CD4-positive, alpha-beta T cell treated with Interleukin-21 for 1 hour (primary cell): ENCODE data around the gene S100B.

Experiments
- DNase-seq: peaks from one replicate; pipeline ENCODE4 v3.0.0-alpha.2; 2020

The S100B gene

DNA sequence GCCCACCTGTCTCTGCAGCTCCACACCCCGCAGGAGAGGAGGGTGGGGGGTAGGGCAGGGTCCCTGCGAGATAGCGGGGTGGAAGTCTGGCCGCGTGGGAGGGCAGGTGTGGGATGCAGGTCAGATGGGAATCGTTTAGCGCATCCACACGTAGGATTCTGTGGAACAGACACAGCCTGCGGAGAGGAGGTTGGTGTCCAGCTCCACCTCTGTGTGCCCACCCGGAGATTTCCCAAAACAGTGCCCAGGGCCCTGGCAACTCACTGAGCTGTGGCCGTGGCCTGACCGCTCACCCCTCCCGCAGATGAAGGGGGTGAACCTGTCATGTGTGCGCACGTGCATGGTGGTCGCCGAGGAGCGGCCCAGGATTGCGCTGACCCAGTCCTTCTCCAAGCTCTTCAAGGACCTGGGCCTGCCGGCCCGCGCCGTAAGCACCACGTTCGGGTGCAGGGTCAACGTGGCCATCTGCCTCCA lies 46.9 kb downstream of the S100B start:
- no peak for DNase-seq

DNA sequence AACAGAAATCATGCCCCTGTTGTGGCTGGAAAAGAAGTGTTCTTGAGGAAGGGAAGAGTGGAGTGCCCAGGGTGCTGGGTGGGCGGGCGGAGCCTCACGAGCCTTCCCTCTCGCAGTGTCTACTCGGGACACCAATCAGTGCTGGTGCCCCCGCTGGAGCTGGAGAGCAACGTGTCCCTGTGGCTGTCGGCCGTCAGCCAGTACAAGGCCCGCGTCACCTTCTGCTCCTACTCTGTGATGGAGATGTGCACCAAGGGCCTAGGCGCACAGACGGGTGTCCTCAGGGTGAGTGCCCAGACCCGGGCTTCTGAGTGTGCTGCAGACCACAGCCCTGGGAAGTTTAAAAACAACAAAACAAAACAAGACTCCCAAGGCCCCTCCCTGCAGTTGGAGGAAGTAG lies 47.4 kb downstream of the S100B start:
- no peak for DNase-seq

GRCh38 chr21:46556802-46557201 lies 48.1 kb downstream of the S100B start:
- no peak for DNase-seq

GRCh38 chr21:46555678-46556077 lies 49.2 kb downstream of the S100B start:
- DNase-seq = no peak

DNA sequence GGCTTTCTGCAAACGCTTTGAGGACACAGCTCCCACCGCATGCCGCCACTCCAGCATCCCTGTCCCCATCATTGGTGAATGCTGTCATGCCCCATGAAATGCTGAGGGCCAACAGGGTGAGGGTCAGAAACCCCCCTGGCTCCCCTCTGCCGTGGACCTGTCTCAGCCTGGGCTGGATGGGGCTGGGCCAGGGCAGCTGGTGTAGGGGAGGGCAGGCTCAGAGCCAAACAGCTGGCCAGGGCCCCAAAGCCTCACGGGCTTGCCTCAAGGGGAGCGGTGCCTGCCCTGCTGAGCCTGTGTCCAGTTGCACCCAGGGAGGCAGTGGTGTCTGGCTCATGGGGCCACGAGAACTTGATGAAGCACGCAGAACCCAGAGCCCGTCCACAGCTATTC lies 49.7 kb downstream of the S100B start:
- no peak for DNase-seq

DNA sequence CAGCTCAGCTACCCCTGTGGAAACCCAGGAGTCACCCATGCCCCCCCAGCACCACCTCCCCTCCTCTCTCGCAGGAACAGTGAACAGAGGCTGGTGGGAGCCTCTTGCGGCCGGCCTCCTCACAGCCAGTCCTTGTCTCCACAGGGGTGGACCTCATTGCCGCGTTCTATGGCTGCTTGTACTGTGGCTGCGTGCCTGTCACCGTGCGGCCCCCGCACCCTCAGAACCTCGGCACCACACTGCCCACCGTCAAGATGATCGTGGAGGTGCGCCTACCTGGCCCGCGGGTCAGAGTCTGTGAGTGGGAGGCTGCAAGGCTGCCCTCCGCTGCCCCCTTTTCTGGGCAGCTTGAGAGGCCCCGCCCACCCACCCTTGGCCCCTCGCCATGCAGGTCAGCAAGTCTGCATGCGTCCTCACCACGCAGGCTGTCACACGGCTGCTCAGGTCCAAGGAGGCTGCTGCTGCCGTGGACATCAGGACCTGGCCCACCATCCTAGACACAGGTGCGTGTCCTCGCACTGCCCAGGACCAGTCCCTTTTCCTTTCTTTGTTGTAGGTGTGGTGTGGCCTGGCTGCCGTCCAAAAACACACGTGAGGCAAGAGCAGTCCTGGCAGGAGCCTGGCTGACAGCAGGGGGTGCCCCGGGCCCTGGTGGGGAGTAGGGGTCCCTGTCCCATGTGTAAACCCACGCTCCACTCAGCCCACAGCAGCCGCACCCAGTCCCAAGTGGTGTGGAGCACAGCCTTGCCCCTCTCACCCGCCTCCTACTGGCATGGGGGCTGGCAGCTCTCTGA lies 50.3 kb downstream of the S100B start:
- DNase-seq = no peak

GRCh38 chr21:46553993-46554392 lies 50.9 kb downstream of the S100B start:
- DNase-seq = no peak

- DNase-seq = no peak
Observed at GRCh38 chr21:46552865-46553379, 52.0 kb downstream of the S100B start.

DNA sequence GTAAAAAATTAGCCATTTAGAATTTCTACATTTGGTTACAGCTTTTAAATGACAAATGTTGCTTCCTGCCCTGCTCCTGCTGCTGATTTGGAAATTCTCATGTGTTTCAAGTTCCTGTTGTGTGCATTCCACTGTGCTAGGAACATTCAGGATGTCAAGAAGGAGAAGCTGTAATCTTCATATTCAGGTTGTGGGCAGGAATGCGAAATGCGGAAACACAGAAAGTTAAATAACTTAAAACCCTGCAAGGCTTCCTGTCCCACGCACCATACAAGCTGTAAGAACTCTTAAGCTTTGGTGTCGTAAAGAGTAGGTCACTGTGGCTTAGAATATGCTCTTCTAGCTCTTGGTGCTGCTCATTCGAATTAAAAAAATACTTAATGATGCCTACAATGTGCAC lies 52.6 kb downstream of the S100B start:
- DNase-seq = peak; percentile 49

GRCh38 chr21:46551636-46552241 lies 53.1 kb downstream of the S100B start:
- peak; percentile 61 for DNase-seq

DNA sequence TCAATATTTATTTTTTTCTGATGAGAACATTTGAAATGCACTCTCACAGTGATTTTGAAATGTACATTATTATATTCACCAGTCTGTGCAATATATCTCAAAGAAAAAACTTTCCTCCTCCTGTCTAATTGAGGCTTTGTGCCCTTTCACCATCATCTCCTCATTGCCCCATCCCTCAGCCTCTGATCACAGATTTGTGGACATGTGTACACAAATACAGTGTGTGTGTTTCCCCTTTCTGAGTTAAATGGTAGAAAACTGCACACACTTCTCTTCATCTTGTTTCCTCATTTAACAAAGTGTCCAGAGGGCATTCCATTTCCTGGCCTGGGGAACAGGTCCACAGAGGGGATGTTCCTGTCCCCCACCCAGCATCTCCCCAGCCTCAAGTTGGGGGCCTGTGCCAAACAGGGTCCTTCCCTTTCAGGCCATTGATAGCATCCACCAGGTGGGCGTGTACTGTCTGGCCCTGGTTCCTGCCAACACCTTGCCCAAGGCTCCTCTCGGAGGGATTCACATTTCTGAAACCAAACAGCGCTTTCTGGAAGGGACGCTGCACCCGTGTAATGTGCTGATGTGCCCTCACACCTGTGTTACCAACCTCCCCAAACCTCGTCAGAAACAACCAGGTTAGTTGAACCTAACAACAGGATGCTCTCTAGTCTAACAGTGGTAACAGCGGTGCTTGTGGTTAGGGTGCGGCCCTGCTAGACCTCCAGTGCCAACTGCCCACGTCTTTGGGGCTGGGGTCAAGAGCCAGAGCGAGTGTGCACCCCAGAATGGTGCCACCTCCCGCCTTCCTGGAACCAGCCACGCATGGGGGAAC lies 54.6 kb downstream of the S100B start:
- peak; percentile 84 for DNase-seq

DNA sequence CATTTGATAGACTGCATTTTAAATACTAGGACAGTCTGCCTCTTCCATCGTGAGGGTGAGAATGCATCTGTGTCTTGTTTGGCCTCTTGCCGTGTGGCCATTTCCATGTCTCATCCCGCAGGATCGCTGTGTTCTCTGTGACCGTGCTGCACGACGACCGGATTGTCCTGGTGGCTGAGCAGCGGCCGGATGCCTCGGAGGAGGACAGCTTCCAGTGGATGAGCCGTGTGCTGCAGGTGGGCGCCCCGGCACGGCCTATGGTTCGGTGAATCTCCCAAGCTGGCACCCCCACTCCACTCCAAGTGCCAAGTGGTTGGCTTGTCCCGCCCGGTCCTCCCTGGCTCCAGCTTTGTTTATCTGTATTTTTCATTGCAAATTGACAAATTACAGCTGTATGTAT lies 55.2 kb downstream of the S100B start:
- no peak for DNase-seq
